Right lobe of liver (tissue), 4 donors: Measurements from ENCODE around the gene ZNF573.

Source experiments
- CTCF ChIP-seq, 4 donors: fragments of 200-600 bp in 3 of 4; fragments of 450-650 bp in 1 of 4; IDR thresholded peaks; one replicate each; pipeline versions ENCODE4 v1.5.1 to v1.8.0; 2016 to 2022; ENCODE audit warnings: antibody characterized with exemption in 4 of 4, mild to moderate bottlenecking in 2 of 4
- POLR2A ChIP-seq: fragments of 450-650 bp; IDR thresholded peaks from one replicate; pipeline ENCODE4 v1.6.1; 2017; ENCODE audit warnings: antibody characterized with exemption, mild to moderate bottlenecking
- donor health status: DM: no; HTN: no; CAD: no.
- donor health status: DM: no; HTN: no; CAD: no.
- donor health status: DM: no; HTN: yes; CAD: no.

DNA sequence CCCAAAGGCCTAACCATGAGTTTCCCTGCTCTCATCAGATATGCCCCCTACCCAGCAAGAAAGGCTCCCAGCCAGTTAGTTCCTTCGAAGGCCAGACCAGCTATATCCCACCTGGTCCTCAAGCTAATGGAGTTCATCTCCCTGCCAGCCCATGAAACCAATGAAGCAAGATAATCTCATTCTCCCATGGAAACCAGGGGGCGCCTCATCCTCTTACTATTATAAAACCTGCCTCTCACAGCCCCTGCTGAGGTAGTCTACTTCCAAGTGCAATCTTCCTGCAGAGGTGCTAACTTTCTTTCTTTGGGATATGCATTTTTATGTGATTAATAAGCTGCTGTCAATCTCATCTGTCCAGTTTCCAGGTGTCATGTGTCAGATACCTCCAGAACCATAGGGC, 34.0 kb upstream of the ZNF573 start:
- TF ChIP-seq POLR2A, result no peak
- TF ChIP-seq CTCF (IDR thresholded peaks at IDR 0.05), result no peak
